ENCODE data around the gene DSCAM.

- TF ChIP-seq, protein P1, sequence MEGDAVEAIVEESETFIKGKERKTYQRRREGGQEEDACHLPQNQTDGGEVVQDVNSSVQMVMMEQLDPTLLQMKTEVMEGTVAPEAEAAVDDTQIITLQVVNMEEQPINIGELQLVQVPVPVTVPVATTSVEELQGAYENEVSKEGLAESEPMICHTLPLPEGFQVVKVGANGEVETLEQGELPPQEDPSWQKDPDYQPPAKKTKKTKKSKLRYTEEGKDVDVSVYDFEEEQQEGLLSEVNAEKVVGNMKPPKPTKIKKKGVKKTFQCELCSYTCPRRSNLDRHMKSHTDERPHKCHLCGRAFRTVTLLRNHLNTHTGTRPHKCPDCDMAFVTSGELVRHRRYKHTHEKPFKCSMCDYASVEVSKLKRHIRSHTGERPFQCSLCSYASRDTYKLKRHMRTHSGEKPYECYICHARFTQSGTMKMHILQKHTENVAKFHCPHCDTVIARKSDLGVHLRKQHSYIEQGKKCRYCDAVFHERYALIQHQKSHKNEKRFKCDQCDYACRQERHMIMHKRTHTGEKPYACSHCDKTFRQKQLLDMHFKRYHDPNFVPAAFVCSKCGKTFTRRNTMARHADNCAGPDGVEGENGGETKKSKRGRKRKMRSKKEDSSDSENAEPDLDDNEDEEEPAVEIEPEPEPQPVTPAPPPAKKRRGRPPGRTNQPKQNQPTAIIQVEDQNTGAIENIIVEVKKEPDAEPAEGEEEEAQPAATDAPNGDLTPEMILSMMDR (IDR thresholded peaks at IDR 0.05 in 2 of 3, conservative IDR thresholded peaks at IDR 0.05 in 1 of 3; ENCODE audit: control insufficient read depth in 2 of 3, extremely low read depth in 1 of 3, insufficient read depth in 1 of 3, low read depth in 3 of 3, low read length in 3 of 3), result no peak
- TF ChIP-seq SMARCA5 (IDR thresholded peaks at IDR 0.05), result no peak
- no peak for TF ChIP-seq RAD21 (IDR thresholded peaks at IDR 0.05; ENCODE audit: insufficient read depth, low read depth, low read length)
- no peak for TF ChIP-seq RFX5 (IDR thresholded peaks at IDR 0.05; ENCODE audit: low read depth, low read length)
- no peak for TF ChIP-seq POLR2AphosphoS5 (IDR thresholded peaks at IDR 0.05; ENCODE audit: low read length)
- no peak for TF ChIP-seq RCOR1 (conservative IDR thresholded peaks at IDR 0.05; ENCODE audit: low read depth, low read length)
- TF ChIP-seq CHD4 (IDR thresholded peaks at IDR 0.05), result no peak
- TF ChIP-seq TAF1 (IDR thresholded peaks at IDR 0.05; ENCODE audit: borderline replicate concordance, low read depth, low read length), result no peak
- TF ChIP-seq EP300 (IDR thresholded peaks at IDR 0.05; ENCODE audit: borderline replicate concordance in 1 of 2, control insufficient read depth in 1 of 2, low read depth in 2 of 2, low read length in 2 of 2), result no peak
- TF ChIP-seq SREBF2 (IDR thresholded peaks at IDR 0.05; ENCODE audit: low read length), result no peak
- TF ChIP-seq ZSCAN29 (IDR thresholded peaks at IDR 0.05), result no peak
Measured at GRCh38 chr21:40680311-40680710, 166.6 kb downstream of the DSCAM start.

All from GM12878 (cell line).